Testis (tissue), 2 donors: ENCODE data around the gene LEMD2.

ENCODE experiments used
- POLR2A ChIP-seq: fragments of 450-650 bp; IDR thresholded peaks from one replicate; pipeline ENCODE4 v1.6.1; 2017; ENCODE audit warnings: antibody characterized with exemption, mild to moderate bottlenecking, moderate library complexity
- TF ChIP-seq, protein P1 (sequence below), 3 experiments: fragments of 450-650 bp in 2 of 3; fragments of 200-600 bp in 1 of 3; sonication (generic) in 1 of 3; IDR thresholded peaks; one replicate each; pipeline ENCODE4 v1.5.1; 2016 to 2019; ENCODE audit warnings: antibody characterized with exemption in 3 of 3, mild to moderate bottlenecking in 2 of 3, moderate library complexity in 1 of 3

DNA sequence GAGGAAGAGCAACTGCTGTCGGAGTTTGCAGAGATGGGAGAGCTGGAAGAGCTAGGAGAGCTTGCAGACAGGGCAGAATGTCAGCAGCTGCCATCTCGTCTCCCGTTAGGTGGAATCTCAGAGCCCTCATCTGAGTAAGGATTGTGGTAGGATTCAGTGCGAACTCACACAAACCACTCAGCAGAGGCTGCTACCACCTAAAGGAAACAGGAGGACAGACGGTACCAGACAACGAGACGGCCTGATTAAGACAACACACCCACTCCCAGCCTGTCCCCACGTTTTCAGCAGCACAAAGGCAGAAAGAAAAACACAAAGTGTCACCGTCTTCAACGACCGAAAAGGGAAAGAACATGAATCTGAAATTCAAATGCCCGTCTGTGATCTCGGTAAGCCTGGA lies 4.1 kb downstream of the LEMD2 start:
- TF ChIP-seq, protein P1, sequence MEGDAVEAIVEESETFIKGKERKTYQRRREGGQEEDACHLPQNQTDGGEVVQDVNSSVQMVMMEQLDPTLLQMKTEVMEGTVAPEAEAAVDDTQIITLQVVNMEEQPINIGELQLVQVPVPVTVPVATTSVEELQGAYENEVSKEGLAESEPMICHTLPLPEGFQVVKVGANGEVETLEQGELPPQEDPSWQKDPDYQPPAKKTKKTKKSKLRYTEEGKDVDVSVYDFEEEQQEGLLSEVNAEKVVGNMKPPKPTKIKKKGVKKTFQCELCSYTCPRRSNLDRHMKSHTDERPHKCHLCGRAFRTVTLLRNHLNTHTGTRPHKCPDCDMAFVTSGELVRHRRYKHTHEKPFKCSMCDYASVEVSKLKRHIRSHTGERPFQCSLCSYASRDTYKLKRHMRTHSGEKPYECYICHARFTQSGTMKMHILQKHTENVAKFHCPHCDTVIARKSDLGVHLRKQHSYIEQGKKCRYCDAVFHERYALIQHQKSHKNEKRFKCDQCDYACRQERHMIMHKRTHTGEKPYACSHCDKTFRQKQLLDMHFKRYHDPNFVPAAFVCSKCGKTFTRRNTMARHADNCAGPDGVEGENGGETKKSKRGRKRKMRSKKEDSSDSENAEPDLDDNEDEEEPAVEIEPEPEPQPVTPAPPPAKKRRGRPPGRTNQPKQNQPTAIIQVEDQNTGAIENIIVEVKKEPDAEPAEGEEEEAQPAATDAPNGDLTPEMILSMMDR (IDR thresholded peaks at IDR 0.05), result no peak
- TF ChIP-seq POLR2A, result no peak
